Mucosa of rectum (tissue), 2 donors: ENCODE results near the gene PRM2.

ENCODE experiments used
- H3K27ac ChIP-seq, 2 donors: one replicate each; pipeline ENCODE4 v1.7.0; 2013; ENCODE audit warnings: inconsistent platforms in 2 of 2, low read depth in 2 of 2, low read length in 2 of 2
- H3K27me3 ChIP-seq, 2 donors: one replicate each; pipeline ENCODE4 v1.7.0; 2013; ENCODE audit warnings: low read length in 2 of 2; ENCODE audit not compliant: control insufficient read depth in 2 of 2, insufficient read depth in 2 of 2
- H3K36me3 ChIP-seq, 2 donors: one replicate each; pipeline ENCODE4 v1.7.0; 2013; ENCODE audit warnings: low read length in 2 of 2; ENCODE audit not compliant: control insufficient read depth in 2 of 2, insufficient read depth in 2 of 2
- H3K4me1 ChIP-seq, 2 donors: one replicate each; pipeline ENCODE4 v1.7.0; 2013; ENCODE audit warnings: low read length in 2 of 2, mild to moderate bottlenecking in 1 of 2; ENCODE audit not compliant: control insufficient read depth in 2 of 2, insufficient read depth in 2 of 2
- H3K4me3 ChIP-seq, 2 donors: one replicate each; pipeline ENCODE4 v1.7.0; 2013; ENCODE audit warnings: low read length in 2 of 2
- H3K9ac ChIP-seq, 2 donors: one replicate each; pipeline ENCODE4 v1.7.0; 2013; ENCODE audit warnings: low read length in 2 of 2, low read depth in 1 of 2, mild to moderate bottlenecking in 1 of 2
- H3K9me3 ChIP-seq, 2 donors: one replicate each; pipeline ENCODE4 v1.7.0; 2013; ENCODE audit warnings: low read length in 2 of 2; ENCODE audit not compliant: control insufficient read depth in 2 of 2
- donor health status: healthy.
- donor health status: Normal muscosa, but diverticular disease.

Gene PRM2

GRCh38 chr16:11253009-11253994, 23.0 kb downstream of the PRM2 start:
- Histone ChIP-seq H3K27ac (peak overlapping the region; percentile 32 to 52), H3K4me1 (peaks cover 20 to 21% of the 10 kb centered on the region in 2 donors), H3K4me3 (peak overlapping the region; percentile 70 to 82), H3K36me3 (peaks cover 0 to 1% of the 10 kb centered on the region in 2 donors), H3K27me3 (no peaks in the 10 kb centered on the region), H3K9me3 (no peaks in the 10 kb centered on the region), H3K9ac (peak overlapping the region in 1 of 2 donors; percentile 13)

GRCh38 chr16:11252482-11252931, 23.8 kb downstream of the PRM2 start:
- H3K9ac ChIP-seq = no peak overlapping the region
- H3K4me3 ChIP-seq = peak overlapping the region in 1 of 2 donors; percentile 3
- H3K27me3 ChIP-seq = no peaks in the 10 kb centered on the region
- peaks cover 0 to 1% of the 10 kb centered on the region in 2 donors for H3K36me3 ChIP-seq
- peaks cover 17 to 19% of the 10 kb centered on the region in 2 donors for H3K4me1 ChIP-seq
- no peak overlapping the region for H3K27ac ChIP-seq
- H3K9me3 ChIP-seq = no peaks in the 10 kb centered on the region

- peaks cover 0 to 1% of the 10 kb centered on the region in 2 donors for H3K36me3 ChIP-seq
- H3K4me3 ChIP-seq = peak overlapping the region in 1 of 2 donors; percentile 3
- H3K27ac ChIP-seq = no peak overlapping the region
- no peak overlapping the region for H3K9ac ChIP-seq
- H3K4me1 ChIP-seq = peaks cover 10 to 12% of the 10 kb centered on the region in 2 donors
- H3K27me3 ChIP-seq = no peaks in the 10 kb centered on the region
- H3K9me3 ChIP-seq = no peaks in the 10 kb centered on the region
Measured at GRCh38 chr16:11251525-11252481, 24.5 kb downstream of the PRM2 start.

GRCh38 chr16:11250786-11251524, 25.3 kb downstream of the PRM2 start:
- no peak overlapping the region for H3K27ac ChIP-seq
- no peak overlapping the region for H3K9ac ChIP-seq
- no peaks in the 10 kb centered on the region for H3K27me3 ChIP-seq
- peaks cover 8 to 11% of the 10 kb centered on the region in 2 donors for H3K4me1 ChIP-seq
- H3K9me3 ChIP-seq = no peaks in the 10 kb centered on the region
- peaks cover 0 to 1% of the 10 kb centered on the region in 2 donors for H3K36me3 ChIP-seq
- H3K4me3 ChIP-seq = no peak overlapping the region

- H3K27me3 ChIP-seq = no peaks in the 10 kb centered on the region
- H3K9me3 ChIP-seq = no peaks in the 10 kb centered on the region
- H3K4me1 ChIP-seq = peaks cover 8 to 11% of the 10 kb centered on the region in 2 donors
- H3K4me3 ChIP-seq = no peak overlapping the region
- peaks cover 0 to 1% of the 10 kb centered on the region in 2 donors for H3K36me3 ChIP-seq
- no peak overlapping the region for H3K27ac ChIP-seq
- H3K9ac ChIP-seq = no peak overlapping the region
Measured at GRCh38 chr16:11250091-11250785, 26.0 kb downstream of the PRM2 start.

- Histone ChIP-seq H3K4me1 (peaks cover 4 to 6% of the 10 kb centered on the region in 2 donors), H3K4me3 (no peak overlapping the region), H3K36me3 (peaks cover 0 to 1% of the 10 kb centered on the region in 2 donors), H3K9ac (no peak overlapping the region), H3K27me3 (no peaks in the 10 kb centered on the region), H3K9me3 (no peaks in the 10 kb centered on the region), H3K27ac (no peak overlapping the region)
Measured at GRCh38 chr16:11249233-11250061, 26.8 kb downstream of the PRM2 start.

GRCh38 chr16:11248133-11248532, 28.1 kb downstream of the PRM2 start:
- Histone ChIP-seq H3K4me1 (no peaks in the 10 kb centered on the region), H3K36me3 (peaks cover 0 to 1% of the 10 kb centered on the region in 2 donors), H3K27ac (no peak overlapping the region), H3K9me3 (no peaks in the 10 kb centered on the region), H3K27me3 (no peaks in the 10 kb centered on the region), H3K4me3 (no peak overlapping the region), H3K9ac (no peak overlapping the region)

GRCh38 chr16:11245988-11246387, 30.3 kb downstream of the PRM2 start:
- H3K27me3 ChIP-seq = no peaks in the 10 kb centered on the region
- no peak overlapping the region for H3K27ac ChIP-seq
- no peak overlapping the region for H3K9ac ChIP-seq
- no peaks in the 10 kb centered on the region for H3K36me3 ChIP-seq
- H3K9me3 ChIP-seq = no peaks in the 10 kb centered on the region
- H3K4me1 ChIP-seq = no peaks in the 10 kb centered on the region
- H3K4me3 ChIP-seq = no peak overlapping the region
